Mesothelial cell of epicardium (in vitro differentiated cells): ENCODE results near the gene FAM124B. TPM values are rescaled to one million over a fixed set of nuclear protein-coding genes. Genes with fewer than 3 reads are reported as not detected.
"Not testable (repeated sequence)": the region's sequence is repeated elsewhere in the genome, so short reads cannot be mapped to it uniquely, and the experiment has no call there.

ENCODE experiments used
- DNase-seq, 2 experiments: peaks; one replicate each; pipeline ENCODE4 v3.0.0; 2021; ENCODE audit warnings: low spot score in 2 of 2; ENCODE audit not compliant: unreplicated experiment in 2 of 2
- H3K27ac Mint-ChIP-seq: 2 replicates; pipeline ENCODE4 v1.8.0; 2021; ENCODE audit warnings: mixed read lengths
- H3K27me3 Mint-ChIP-seq: 2 replicates; pipeline ENCODE4 v1.8.0; 2021; ENCODE audit warnings: low read depth, mixed read lengths
- H3K36me3 Mint-ChIP-seq: 2 replicates; pipeline ENCODE4 v1.8.0; 2021; ENCODE audit warnings: mixed read lengths
- H3K4me1 Mint-ChIP-seq: 2 replicates; pipeline ENCODE4 v1.8.0; 2021; ENCODE audit warnings: mixed read lengths
- H3K4me3 Mint-ChIP-seq: 2 replicates; pipeline ENCODE4 v1.8.0; 2021; ENCODE audit warnings: mild to moderate bottlenecking, moderate library complexity, mixed read lengths
- H3K9me3 Mint-ChIP-seq: 2 replicates; pipeline ENCODE4 v1.8.0; 2021; ENCODE audit warnings: mixed read lengths
- CTCF ChIP-seq: fragments of 200-600 bp; sonication (generic); IDR thresholded peaks from one replicate; pipeline ENCODE4 v1.5.0; 2021; ENCODE audit warnings: antibody characterized with exemption; ENCODE audit not compliant: unreplicated experiment
- total RNA-seq: library from RNA; stranded (reverse); gene quantifications from 3 replicates; pipeline ENCODE4 v1.2.1, GENCODE V29; 2021

FAM124B gene
- total RNA-seq, 1 donor from 2014 or later: not detected

GRCh38 chr2:224400174-224400810 lies 1.6 kb downstream of the FAM124B start:
- Mint-ChIP-seq H3K9me3 (peaks cover 12% of the 10 kb centered on the region), H3K27me3 (no peaks in the 10 kb centered on the region), H3K36me3 (no peaks in the 10 kb centered on the region), H3K27ac (no peak overlapping the region), H3K4me3 (no peak overlapping the region), H3K4me1 (peaks cover 3% of the 10 kb centered on the region)
- no peak for DNase-seq
- TF ChIP-seq CTCF: no peak

- Mint-ChIP-seq H3K4me1 (peaks cover 3% of the 10 kb centered on the region), H3K4me3 (no peak overlapping the region), H3K36me3 (no peaks in the 10 kb centered on the region), H3K27me3 (peaks cover 7% of the 10 kb centered on the region), H3K9me3 (peaks cover 12% of the 10 kb centered on the region), H3K27ac (no peak overlapping the region)
- no peak for TF ChIP-seq CTCF
- DNase-seq: no peak
Measured at GRCh38 chr2:224398289-224398688, 3.6 kb downstream of the FAM124B start.

- DNase-seq, H3K36me3 Mint-ChIP-seq, H3K4me3 Mint-ChIP-seq, H3K27ac Mint-ChIP-seq, H3K4me1 Mint-ChIP-seq, H3K27me3 Mint-ChIP-seq: not testable (repeated sequence)
- H3K9me3 Mint-ChIP-seq: peaks cover 12% of the 10 kb centered on the region
Measured at GRCh38 chr2:224397100-224397499, 4.8 kb downstream of the FAM124B start.

- H3K9me3 Mint-ChIP-seq: peaks cover 12% of the 10 kb centered on the region
- H3K27ac Mint-ChIP-seq: no peak overlapping the region
- peaks cover 7% of the 10 kb centered on the region for H3K27me3 Mint-ChIP-seq
- no peak for TF ChIP-seq CTCF
- DNase-seq: no peak
- H3K4me3 Mint-ChIP-seq: no peak overlapping the region
- H3K4me1 Mint-ChIP-seq: no peaks in the 10 kb centered on the region
- H3K36me3 Mint-ChIP-seq: no peaks in the 10 kb centered on the region
Measured at GRCh38 chr2:224395620-224396390, 6.1 kb downstream of the FAM124B start.

- no peak overlapping the region for H3K27ac Mint-ChIP-seq
- H3K4me3 Mint-ChIP-seq: no peak overlapping the region
- H3K27me3 Mint-ChIP-seq: peaks cover 7% of the 10 kb centered on the region
- peaks cover 12% of the 10 kb centered on the region for H3K9me3 Mint-ChIP-seq
- H3K36me3 Mint-ChIP-seq: no peaks in the 10 kb centered on the region
- TF ChIP-seq CTCF: no peak
- DNase-seq: no peak
- peaks cover 5% of the 10 kb centered on the region for H3K4me1 Mint-ChIP-seq
Measured at GRCh38 chr2:224393157-224393872, 8.6 kb downstream of the FAM124B start.

GRCh38 chr2:224392545-224392944 lies 9.4 kb downstream of the FAM124B start:
- no peaks in the 10 kb centered on the region for H3K36me3 Mint-ChIP-seq
- H3K27ac Mint-ChIP-seq: no peak overlapping the region
- peaks cover 7% of the 10 kb centered on the region for H3K27me3 Mint-ChIP-seq
- peaks cover 6% of the 10 kb centered on the region for H3K4me1 Mint-ChIP-seq
- no peak for DNase-seq
- no peak for TF ChIP-seq CTCF
- H3K4me3 Mint-ChIP-seq: no peak overlapping the region
- peaks cover 11% of the 10 kb centered on the region for H3K9me3 Mint-ChIP-seq
